Endothelial cell of umbilical vein (primary cell): ENCODE results near the gene EDEM3. TPM values are rescaled to one million over a fixed set of nuclear protein-coding genes. Genes with fewer than 3 reads are reported as not detected.
A peak's percentile ranks its signal among the peaks of the same experiment; 100 is the strongest.

Source experiments
- BruUV-seq: library from RNA; stranded (reverse); fragments of 400-500 nt; replicated peaks from 2 replicates; lab custom pipeline; 2021; lab: Mats Ljungman, UMichigan
- CTCF ChIA-PET: fragments of 300-600, 350-600 bp; sonication (Branson Sonifier 250); formaldehyde crosslinking; loops from one replicate; lab custom pipeline; 2021; ENCODE audit warnings: antibody characterized with exemption, inconsistent platforms; lab: Charles Lee
- POLR2A ChIA-PET: fragments of 300-600, 350-600 bp; sonication (Branson Sonifier 250); formaldehyde crosslinking; loops from one replicate; lab custom pipeline; 2021; ENCODE audit warnings: antibody characterized with exemption, inconsistent platforms; lab: Charles Lee
- DNase-seq: peaks from one replicate; pipeline ENCODE4 v3.0.0-alpha.2; 2011; ENCODE audit warnings: low read depth, low spot score
- FAIRE-seq: peaks from 2 replicates; lab custom pipeline; 2011; peaks lifted over from hg19 to GRCh38; lab: Jason Lieb, UNC
- H2AFZ ChIP-seq: 2 replicates; pipeline ENCODE4 v1.6.0; 2012; ENCODE audit warnings: low read depth, low read length, control low read depth, inconsistent platforms
- H3K27ac ChIP-seq: 2 replicates; pipeline ENCODE4 v1.5.1; 2011; ENCODE audit warnings: low read depth, mild to moderate bottlenecking, control low read depth, low read length, moderate library complexity; ENCODE audit not compliant: insufficient read depth
- H3K27me3 ChIP-seq, 2 experiments: 2 replicates each; pipeline versions ENCODE4 v1.6.0 to v1.6.1; 2011; ENCODE audit warnings: low read length in 2 of 2, mixed read lengths in 1 of 2; ENCODE audit not compliant: control insufficient read depth in 2 of 2, insufficient read depth in 2 of 2
- H3K36me3 ChIP-seq, 2 experiments: 2 replicates in 1 of 2; 3 replicates in 1 of 2; pipeline ENCODE4 v1.5.1; 2011; ENCODE audit warnings: low read length in 2 of 2, mild to moderate bottlenecking in 1 of 2, moderate library complexity in 1 of 2; ENCODE audit not compliant: control insufficient read depth in 2 of 2, insufficient read depth in 2 of 2; ENCODE audit errors: extremely low read depth in 1 of 2
- H3K4me1 ChIP-seq: 3 replicates; pipeline ENCODE4 v1.5.1; 2011; ENCODE audit warnings: mild to moderate bottlenecking, low read length; ENCODE audit not compliant: control insufficient read depth, insufficient read depth; ENCODE audit errors: extremely low read depth
- H3K4me2 ChIP-seq: 2 replicates; pipeline ENCODE4 v1.6.1; 2011; ENCODE audit warnings: low read length, control low read depth, mixed read lengths; ENCODE audit not compliant: insufficient read depth
- H3K4me3 ChIP-seq, 3 experiments: fragments of 200-600 bp in 1 of 3; sonication (generic), shearing (Covaris generic) in 1 of 3; replicated peaks in 1 of 3; 2 replicates each; pipeline ENCODE4 v1.5.1; 2011 to 2016; ENCODE audit warnings: control low read depth in 3 of 3, low read length in 3 of 3, mild to moderate bottlenecking in 2 of 3, inconsistent platforms in 1 of 3, low read depth in 1 of 3, moderate library complexity in 1 of 3; ENCODE audit not compliant: insufficient read depth in 1 of 3
- H3K79me2 ChIP-seq: 2 replicates; pipeline ENCODE4 v1.6.0; 2012; ENCODE audit warnings: low read length, inconsistent platforms; ENCODE audit not compliant: control insufficient read depth, insufficient read depth
- H3K9ac ChIP-seq: replicated peaks from 2 replicates; pipeline ENCODE3; 2011; ENCODE audit warnings: low read length, control low read depth; ENCODE audit not compliant: insufficient read depth; ENCODE audit errors: extremely low read depth
- H3K9me1 ChIP-seq: replicated peaks from 3 replicates; pipeline ENCODE4 v1.6.0; 2011; ENCODE audit warnings: mild to moderate bottlenecking, low read length; ENCODE audit not compliant: control insufficient read depth, insufficient read depth; ENCODE audit errors: extremely low read depth
- H3K9me3 ChIP-seq: replicated peaks from 2 replicates; pipeline ENCODE4 v1.5.1; 2012; ENCODE audit warnings: low read length, inconsistent platforms; ENCODE audit not compliant: control insufficient read depth, insufficient read depth
- H4K20me1 ChIP-seq: replicated peaks from 2 replicates; pipeline ENCODE3; 2011; ENCODE audit warnings: mild to moderate bottlenecking, low read length; ENCODE audit not compliant: control insufficient read depth, insufficient read depth; ENCODE audit errors: extremely low read depth
- EZH2 ChIP-seq: IDR thresholded peaks from 2 replicates; pipeline ENCODE4 v1.6.1; 2012; ENCODE audit warnings: borderline replicate concordance, low read depth, mild to moderate bottlenecking, moderate library complexity, low read length, inconsistent platforms; ENCODE audit not compliant: severe bottlenecking
- FOS ChIP-seq: IDR thresholded peaks from 2 replicates; pipeline ENCODE4 v1.6.1; 2011; ENCODE audit warnings: mild to moderate bottlenecking, low read length, moderate library complexity, borderline replicate concordance; ENCODE audit not compliant: insufficient read depth
- GATA2 ChIP-seq: IDR thresholded peaks from 2 replicates; pipeline ENCODE4 v1.7.0; 2011; ENCODE audit warnings: low read depth, mild to moderate bottlenecking, moderate library complexity, mixed read lengths, low read length; ENCODE audit not compliant: insufficient read length, insufficient read depth
- JUN ChIP-seq: IDR thresholded peaks from 2 replicates; pipeline ENCODE4 v1.6.1; 2011; ENCODE audit warnings: borderline replicate concordance, low read depth; ENCODE audit not compliant: insufficient read length, insufficient read depth
- MYC ChIP-seq: IDR thresholded peaks from one replicate; pipeline ENCODE4 v1.6.1; 2011; ENCODE audit warnings: mild to moderate bottlenecking, low read depth, low read length
- POLR2A ChIP-seq: IDR thresholded peaks from 2 replicates; pipeline ENCODE4 v1.6.1; 2012; ENCODE audit warnings: low read depth, mild to moderate bottlenecking, control low read depth, low read length
- POLR2AphosphoS5 ChIP-seq: IDR thresholded peaks from 2 replicates; pipeline ENCODE4 v1.6.1; 2012; ENCODE audit warnings: low read depth, mild to moderate bottlenecking, control low read depth, low read length, moderate library complexity; ENCODE audit not compliant: insufficient read depth
- dilution Hi-C: fragments of 300-500 bp; cut with MboI; formaldehyde crosslinking; loops from one replicate; pipeline ENCODE4 v1.15.0; 2019; ENCODE audit warnings: low sequenced_read_pairs; ENCODE audit not compliant: extremely low pct_ligation_motif_present
- intact Hi-C: fragments of 100-400 bp; cut with micrococcal nuclease; formaldehyde crosslinking; loops from one replicate; pipeline ENCODE4 v1.10.0; 2022
- polyA plus RNA-seq, 4 experiments: library from polyadenylated mRNA; depleted of rRNA in 3 of 4; stranded (reverse) in 3 of 4; unstranded in 1 of 4; fragments of >200 nt; gene quantifications; 2 replicates each; pipeline versions ENCODE4 v1.2.1 to v1.2.3, GENCODE V29; 2011 to 2012; ENCODE audit warnings: missing spikeins in 1 of 4
- total RNA-seq: library from RNA; stranded (reverse); gene quantifications from 2 replicates; pipeline ENCODE4 v1.2.3, GENCODE V29; 2021
- TF ChIP-seq, protein P1 (sequence below), 2 donors: IDR thresholded peaks; 1 replicate in 1 of 2; 2 replicates in 1 of 2; pipeline ENCODE4 v1.5.1; 2011; ENCODE audit warnings: low read length in 2 of 2, mild to moderate bottlenecking in 2 of 2, moderate library complexity in 2 of 2, control low read depth in 1 of 2, inconsistent platforms in 1 of 2, low read depth in 1 of 2; ENCODE audit not compliant: insufficient read depth in 1 of 2; ENCODE audit errors: extremely low read depth in 1 of 2
- TF ChIP-seq, protein P2 (sequence below): IDR thresholded peaks from 2 replicates; pipeline ENCODE4 v1.6.1; 2011; ENCODE audit not compliant: insufficient read depth, insufficient read length

Gene EDEM3
- total and polyA plus RNA-seq, 2 donors (not counting 3 experiments of a cell fraction or from before 2014, with no cell fraction given), result 6.6 to 26.3 TPM

DNA sequence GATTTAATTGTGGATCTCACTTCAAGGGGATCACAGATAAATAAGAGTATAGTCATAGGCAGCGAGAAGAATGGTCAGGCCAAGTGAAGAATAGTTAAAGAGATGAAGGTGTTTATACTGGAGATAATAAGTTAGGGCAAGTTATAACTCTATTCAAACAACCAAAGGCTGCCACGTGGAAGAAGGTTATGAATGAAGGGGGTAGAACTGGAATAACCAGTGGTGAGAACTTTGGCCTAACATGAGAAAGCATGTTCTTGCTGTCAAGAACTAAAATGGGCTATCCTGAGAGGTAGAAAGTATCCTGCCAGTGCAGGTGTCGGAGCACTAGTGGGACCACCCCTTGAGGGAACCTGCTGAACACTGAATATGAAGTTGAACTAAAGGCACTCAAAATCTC is 49.6 kb upstream of the EDEM3 start:
- FAIRE-seq (peak; percentile 31), DNase-seq (no peak)
- Histone ChIP-seq H3K9me3 (no peaks in the 10 kb centered on the region), H4K20me1 (no peaks in the 10 kb centered on the region), H3K9me1 (no peaks in the 10 kb centered on the region), H3K4me2 (no peak overlapping the region), H3K79me2 (no peaks in the 10 kb centered on the region), H3K36me3 (no peaks in the 10 kb centered on the region), H3K4me1 (peaks cover 4% of the 10 kb centered on the region), H3K27ac (no peak overlapping the region), H2AFZ (no peak overlapping the region), H3K4me3 (no peak overlapping the region), H3K27me3 (no peaks in the 10 kb centered on the region), H3K9ac (no peak overlapping the region)
- ChIA-PET POLR2A (no interaction called here), CTCF (interaction anchor here (1.9 to 4.6 kb wide), 3 partner anchors 11 to 178 kb away, joined by 5 to 139 read pairs (median 16); partner anchors contain the start of gene EDEM3)
- dilution Hi-C loops, result no loop called here
- TF ChIP-seq, protein P1, sequence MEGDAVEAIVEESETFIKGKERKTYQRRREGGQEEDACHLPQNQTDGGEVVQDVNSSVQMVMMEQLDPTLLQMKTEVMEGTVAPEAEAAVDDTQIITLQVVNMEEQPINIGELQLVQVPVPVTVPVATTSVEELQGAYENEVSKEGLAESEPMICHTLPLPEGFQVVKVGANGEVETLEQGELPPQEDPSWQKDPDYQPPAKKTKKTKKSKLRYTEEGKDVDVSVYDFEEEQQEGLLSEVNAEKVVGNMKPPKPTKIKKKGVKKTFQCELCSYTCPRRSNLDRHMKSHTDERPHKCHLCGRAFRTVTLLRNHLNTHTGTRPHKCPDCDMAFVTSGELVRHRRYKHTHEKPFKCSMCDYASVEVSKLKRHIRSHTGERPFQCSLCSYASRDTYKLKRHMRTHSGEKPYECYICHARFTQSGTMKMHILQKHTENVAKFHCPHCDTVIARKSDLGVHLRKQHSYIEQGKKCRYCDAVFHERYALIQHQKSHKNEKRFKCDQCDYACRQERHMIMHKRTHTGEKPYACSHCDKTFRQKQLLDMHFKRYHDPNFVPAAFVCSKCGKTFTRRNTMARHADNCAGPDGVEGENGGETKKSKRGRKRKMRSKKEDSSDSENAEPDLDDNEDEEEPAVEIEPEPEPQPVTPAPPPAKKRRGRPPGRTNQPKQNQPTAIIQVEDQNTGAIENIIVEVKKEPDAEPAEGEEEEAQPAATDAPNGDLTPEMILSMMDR (IDR thresholded peaks at IDR 0.05; ENCODE audit: extremely low read depth in 1 of 2, insufficient read depth in 1 of 2, low read depth in 1 of 2, low read length in 2 of 2), result no peak
- no peak for TF ChIP-seq POLR2AphosphoS5
- no peak for TF ChIP-seq MYC
- TF ChIP-seq POLR2A, result no peak
- no peak for TF ChIP-seq FOS
- no peak for TF ChIP-seq GATA2
- TF ChIP-seq, protein P2, sequence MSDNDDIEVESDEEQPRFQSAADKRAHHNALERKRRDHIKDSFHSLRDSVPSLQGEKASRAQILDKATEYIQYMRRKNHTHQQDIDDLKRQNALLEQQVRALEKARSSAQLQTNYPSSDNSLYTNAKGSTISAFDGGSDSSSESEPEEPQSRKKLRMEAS, result no peak
- no peak for TF ChIP-seq EZH2
- no peak for TF ChIP-seq JUN
- intact Hi-C loops, result loop anchor here (2.0 kb wide), 1 partner anchor 49 kb away; the partner anchor contains the start of gene EDEM3
- BruUV-seq, result no TSS peak
